Measurements from ENCODE around the gene IGF2R.
"Not testable (repeated sequence)": the region's sequence is repeated elsewhere in the genome, so short reads cannot be mapped to it uniquely, and the experiment has no call there.

Gene IGF2R

DNA sequence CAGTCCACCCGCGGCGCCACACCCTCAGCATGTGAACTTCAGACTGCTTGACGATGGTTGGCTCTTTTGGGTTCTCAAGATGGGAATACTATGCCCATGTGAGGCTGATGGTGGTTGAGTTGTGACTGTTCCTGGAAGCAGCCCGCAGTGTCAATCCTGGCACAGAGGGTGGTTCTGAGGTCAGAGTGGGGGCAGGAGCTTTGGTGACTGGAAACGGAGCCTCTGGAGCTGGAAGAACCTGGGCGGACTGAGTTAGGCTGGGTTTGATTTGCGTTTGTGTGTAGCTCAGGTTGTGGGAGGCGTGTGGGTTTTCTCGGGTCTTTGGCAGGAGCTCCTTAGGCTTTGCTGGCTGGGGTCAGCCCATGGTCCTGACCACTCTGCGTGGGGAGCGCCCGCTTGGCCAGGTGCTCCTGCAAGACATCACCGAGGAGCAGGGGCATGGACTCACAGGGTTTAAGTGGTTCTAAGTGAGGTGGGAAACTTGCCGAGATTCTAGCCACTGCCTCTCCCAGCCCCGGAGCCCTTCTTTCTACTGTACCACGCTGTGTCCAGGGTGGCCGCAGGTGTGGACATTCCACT lies 115.4 kb downstream of the IGF2R start:
- DNase-seq, result no peak

DNA sequence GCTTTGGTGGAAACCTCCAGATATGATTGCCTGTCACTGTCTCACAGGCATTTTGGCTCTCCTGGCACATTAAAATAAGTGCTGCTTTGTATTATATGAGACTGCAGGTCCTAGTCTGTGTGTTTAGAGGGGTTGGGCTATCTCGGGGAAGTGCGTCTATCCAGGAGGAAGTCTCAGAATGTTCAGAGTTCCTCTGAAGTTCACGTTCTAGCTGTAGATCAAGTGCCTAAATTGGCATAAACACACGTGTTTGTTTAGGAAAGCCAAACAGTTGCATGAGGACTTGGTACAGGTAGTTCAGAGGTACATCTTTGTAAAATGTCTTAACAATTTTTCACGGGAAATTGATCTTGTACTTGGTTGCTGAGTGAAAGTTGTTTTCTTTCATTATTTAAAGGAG lies 116.3 kb downstream of the IGF2R start:
- no peak for DNase-seq

- no peak for DNase-seq
These were observed 117.0 kb downstream of the IGF2R start for GRCh38 chr6:160085713-160086505.

- DNase-seq, result no peak
These were observed 117.9 kb downstream of the IGF2R start for GRCh38 chr6:160086754-160087153.

DNA sequence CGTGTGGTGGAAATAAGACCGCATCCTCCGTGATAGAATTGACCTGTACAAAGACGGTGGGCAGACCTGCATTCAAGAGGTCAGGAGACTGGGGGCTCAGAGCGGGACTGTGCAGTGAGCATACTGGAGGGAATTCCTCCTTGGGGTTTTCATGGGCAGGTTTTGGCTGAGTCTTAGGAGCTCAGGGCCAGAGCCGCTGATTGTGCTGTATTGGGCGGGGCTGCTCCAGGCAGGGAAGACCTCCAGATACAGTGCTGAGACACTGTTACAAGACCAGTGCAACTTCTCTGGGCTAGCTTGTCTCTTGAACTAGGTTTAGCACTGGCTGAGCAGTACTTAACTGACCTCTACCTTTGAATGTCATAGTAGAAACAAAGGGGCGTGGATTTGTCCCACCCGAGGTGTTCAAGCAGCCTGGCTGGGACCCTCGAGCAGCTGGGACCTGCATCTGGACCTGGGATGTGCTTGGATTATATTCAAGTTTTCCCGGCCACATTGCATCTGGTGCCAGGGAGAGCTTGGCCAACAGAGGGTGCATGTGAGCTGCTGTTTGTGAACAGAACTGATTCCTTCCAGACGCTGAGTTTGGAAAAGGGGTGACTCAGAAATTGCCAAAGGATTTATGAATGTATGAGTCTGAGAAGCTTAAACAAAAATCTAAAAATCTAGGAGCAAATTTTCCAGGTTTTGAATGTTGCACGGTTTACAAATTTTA lies 119.3 kb downstream of the IGF2R start:
- DNase-seq, result no peak

- DNase-seq, result no peak
These were observed 120.1 kb downstream of the IGF2R start for GRCh38 chr6:160088784-160089533.

- no peak for DNase-seq
These were observed 120.6 kb downstream of the IGF2R start for GRCh38 chr6:160089534-160089897.

DNA sequence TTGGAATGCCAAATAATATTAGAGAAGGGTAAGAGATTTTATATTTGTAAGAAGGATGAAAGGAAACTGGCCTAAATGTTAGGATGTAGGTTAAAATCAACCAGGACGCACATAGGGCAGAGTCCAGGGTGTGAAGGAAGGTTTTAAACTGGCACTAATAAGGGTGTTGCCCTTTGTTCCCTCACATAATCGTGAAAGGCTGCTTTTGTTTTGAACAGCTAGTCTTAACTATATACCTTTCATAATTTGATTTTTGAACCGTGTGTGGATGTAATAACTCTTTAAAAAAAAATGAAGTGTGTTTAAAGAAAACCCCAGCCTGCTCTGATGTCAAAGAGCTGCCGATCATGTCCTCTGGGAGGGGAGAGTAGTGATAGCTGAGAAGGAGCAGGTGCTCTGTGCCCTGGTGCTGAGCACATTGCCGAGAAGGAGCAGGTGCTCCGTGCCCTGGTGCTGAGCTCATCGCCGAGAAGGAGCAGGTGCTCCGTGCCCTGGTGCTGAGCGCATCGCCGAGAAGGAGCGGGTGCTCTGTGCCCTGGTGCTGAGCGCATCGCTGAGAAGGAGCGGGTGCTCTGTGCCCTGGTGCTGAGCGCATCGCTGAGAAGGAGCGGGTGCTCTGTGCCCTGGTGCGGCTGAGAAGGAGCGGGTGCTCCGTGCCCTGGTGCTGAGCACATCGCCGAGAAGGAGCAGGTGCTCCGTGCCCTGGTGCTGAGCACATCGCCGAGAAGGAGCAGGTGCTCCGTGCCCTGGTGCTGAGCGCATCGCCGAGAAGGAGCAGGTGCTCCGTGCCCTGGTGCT lies 121.8 kb downstream of the IGF2R start:
- DNase-seq, result not testable (repeated sequence)

- not testable (repeated sequence) for DNase-seq
These were observed 123.3 kb downstream of the IGF2R start for GRCh38 chr6:160092176-160092575.

DNA sequence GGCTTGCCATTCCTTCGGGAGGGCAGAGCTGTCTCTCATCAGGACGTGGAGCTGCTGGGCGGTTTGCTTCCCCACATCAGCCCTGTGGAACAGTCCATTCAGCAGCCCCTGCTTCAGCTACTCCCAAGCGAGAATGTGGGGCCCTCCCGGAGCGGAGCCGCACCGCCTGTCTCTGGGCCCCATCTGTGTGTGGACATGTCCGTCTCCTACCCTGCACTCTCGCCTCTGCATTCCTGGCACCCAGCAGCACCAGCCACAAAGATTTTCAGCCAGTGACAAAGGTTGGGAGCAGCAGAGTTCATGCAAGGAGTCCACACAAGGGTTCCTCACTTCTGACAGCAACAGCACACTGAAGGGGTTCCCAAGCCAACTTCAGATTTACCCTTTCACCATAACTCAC lies 123.7 kb downstream of the IGF2R start:
- no peak for DNase-seq

GRCh38 chr6:160093061-160093460 lies 124.2 kb downstream of the IGF2R start:
- no peak for DNase-seq

DNA sequence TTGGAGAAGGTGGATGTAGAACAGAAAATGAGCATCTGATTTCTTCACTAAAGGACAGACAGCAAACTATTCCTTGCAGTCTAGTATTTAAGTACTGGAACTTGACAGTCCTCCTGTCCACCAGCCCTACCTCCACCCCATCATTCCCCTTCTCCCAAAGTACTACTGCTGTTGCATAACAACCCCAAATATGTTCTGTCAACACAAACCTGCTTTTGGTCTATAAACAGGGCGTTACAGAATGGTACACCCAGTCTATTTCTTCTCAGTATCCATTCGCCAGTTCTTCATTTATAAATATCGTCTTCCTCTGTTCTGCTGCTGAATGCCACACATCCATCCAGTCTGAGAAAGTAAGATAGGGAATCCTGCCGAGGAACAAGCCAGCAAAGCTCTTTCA lies 125.1 kb downstream of the IGF2R start:
- DNase-seq, result no peak

GRCh38 chr6:160095146-160095845 lies 126.4 kb downstream of the IGF2R start:
- DNase-seq, result no peak

DNA sequence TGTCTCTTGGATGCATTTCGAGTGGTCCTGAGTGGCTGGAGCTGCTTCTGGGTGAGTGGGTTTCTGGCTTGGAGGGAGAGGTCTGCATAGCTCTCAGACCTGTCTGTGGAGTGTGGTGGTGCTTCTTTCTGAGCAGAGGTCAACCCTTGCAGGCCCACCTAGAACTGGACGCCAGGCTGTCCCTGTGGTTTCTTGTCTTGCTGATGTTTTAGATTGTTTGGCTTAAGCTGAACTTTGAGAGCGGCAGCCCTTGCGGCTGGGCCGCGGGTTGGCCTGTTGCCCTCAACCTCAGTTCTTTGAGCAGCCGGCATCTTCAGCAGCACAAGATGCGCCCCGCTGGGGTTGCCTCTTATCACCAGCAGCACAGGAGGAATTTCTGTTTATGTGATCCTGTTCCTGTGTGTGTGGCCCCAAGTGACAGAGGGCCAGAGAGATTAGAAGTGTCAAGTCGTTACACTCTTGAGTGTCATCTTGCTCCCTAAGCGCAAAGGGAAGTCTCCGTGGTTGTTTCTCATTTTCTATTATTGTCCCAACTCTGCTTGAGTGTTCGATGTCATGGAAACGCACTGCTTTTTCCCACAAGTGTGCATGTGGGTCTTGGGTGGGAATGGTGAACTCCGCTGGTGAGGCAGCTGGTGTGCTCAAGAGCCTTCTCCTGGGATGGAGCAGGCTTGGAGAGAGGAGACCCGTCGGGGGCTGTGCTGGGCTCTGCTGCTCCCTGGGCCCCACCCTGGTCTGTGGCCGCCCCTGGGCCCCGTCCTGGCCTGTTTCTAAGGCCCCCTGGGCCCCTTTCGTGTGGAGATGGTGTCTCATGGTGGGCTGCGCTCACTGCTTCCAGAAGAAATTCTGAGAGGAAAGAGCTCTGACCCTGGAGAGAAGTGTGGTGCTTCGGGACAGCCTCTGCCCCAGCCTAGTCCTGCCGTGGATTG lies 132.7 kb downstream of the IGF2R start:
- DNase-seq, result no peak

GRCh38 chr6:160102399-160102798 lies 133.5 kb downstream of the IGF2R start:
- no peak for DNase-seq

GRCh38 chr6:160102956-160103824 lies 134.3 kb downstream of the IGF2R start:
- no peak for DNase-seq

- DNase-seq, result no peak
These were observed 134.9 kb downstream of the IGF2R start for GRCh38 chr6:160103825-160104100.

GRCh38 chr6:160104821-160105517 lies 136.1 kb downstream of the IGF2R start:
- no peak for DNase-seq

GRCh38 chr6:160106010-160106409 lies 137.1 kb downstream of the IGF2R start:
- no peak for DNase-seq
